RPMI8226 (cell line): ENCODE data around the gene ATIC.
"Not testable (repeated sequence)": the region's sequence is repeated elsewhere in the genome, so short reads cannot be mapped to it uniquely, and the experiment has no call there.

Experiments used
- DNase-seq: peaks from one replicate; pipeline ENCODE4 v3.0.0-alpha.2; 2015

ATIC gene

GRCh38 chr2:215316336-215316735 is 4.5 kb downstream of the ATIC start:
- DNase-seq: no peak

GRCh38 chr2:215319500-215319899 is 7.6 kb downstream of the ATIC start:
- DNase-seq: no peak

GRCh38 chr2:215320102-215320501 is 8.2 kb downstream of the ATIC start:
- DNase-seq: no peak

DNA sequence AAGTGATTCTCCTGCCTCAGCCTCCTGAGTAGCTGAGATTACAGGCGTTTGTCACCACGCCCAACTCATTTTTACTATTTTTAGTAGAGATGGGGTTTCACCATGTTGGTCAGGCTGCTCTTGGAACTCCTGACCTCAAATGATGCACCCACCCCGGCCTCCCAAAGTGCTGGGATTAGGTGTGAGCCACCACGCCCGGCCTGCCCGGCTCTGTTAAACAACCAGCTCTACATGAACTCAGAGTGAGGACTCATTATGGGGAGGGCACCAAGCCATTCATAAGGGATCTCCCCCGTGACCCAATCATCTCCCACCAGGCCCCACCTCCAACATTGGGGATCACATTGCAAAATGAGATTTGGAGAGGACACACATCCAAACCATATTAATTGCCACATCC is 8.8 kb downstream of the ATIC start:
- DNase-seq: no peak

DNA sequence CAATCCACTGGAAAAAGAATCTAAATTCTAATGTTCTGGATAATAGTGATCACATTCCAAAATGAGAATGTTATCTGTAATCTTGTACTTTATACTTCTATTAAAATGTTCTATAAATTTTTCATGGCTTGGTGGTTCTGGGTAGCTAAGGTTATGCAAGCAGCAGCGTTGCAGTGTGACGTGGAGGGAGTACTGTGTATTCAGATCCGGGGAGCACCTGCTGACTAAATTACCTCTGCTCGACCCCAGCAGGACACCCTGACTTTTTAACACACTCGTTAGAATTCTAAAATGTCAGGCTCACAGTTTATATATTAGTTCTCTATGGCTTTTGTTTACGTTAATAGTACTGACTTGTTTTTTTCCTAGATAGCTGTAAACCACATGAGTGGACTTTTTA is 13.0 kb downstream of the ATIC start:
- DNase-seq: no peak

- no peak for DNase-seq
These were observed 16.2 kb downstream of the ATIC start for GRCh38 chr2:215328066-215328465.

DNA sequence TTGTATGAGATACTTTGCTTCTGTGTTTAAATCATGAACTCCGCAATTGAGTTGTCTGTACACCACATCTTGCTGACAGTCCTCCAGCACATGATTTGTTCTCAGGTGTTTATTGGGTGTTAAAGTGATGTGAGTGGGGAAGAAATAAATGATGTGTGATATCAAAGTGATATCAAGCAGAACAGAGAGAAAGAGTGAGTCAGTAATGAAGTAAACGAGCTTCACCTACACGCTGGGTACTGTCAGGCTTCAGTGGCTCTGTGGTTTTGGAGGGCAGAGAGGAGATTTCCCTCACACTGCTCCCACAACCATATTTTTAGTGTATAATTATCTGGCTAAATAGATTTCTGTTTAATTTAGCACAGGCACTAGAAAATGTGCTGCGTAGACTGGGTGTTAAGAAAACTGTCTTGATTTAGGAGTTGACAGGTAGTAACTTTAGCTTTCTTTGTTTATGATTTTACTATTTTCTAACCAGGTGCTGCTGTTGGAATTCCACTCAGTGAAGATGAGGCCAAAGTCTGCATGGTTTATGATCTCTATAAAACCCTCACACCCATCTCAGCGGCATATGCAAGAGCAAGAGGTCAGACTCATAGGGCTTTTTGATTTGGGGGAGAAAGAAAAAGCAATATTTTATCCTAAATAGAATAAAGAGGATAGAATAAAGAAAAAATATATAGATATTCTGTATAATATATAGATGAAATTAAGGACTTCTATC is 21.2 kb downstream of the ATIC start:
- no peak for DNase-seq

DNA sequence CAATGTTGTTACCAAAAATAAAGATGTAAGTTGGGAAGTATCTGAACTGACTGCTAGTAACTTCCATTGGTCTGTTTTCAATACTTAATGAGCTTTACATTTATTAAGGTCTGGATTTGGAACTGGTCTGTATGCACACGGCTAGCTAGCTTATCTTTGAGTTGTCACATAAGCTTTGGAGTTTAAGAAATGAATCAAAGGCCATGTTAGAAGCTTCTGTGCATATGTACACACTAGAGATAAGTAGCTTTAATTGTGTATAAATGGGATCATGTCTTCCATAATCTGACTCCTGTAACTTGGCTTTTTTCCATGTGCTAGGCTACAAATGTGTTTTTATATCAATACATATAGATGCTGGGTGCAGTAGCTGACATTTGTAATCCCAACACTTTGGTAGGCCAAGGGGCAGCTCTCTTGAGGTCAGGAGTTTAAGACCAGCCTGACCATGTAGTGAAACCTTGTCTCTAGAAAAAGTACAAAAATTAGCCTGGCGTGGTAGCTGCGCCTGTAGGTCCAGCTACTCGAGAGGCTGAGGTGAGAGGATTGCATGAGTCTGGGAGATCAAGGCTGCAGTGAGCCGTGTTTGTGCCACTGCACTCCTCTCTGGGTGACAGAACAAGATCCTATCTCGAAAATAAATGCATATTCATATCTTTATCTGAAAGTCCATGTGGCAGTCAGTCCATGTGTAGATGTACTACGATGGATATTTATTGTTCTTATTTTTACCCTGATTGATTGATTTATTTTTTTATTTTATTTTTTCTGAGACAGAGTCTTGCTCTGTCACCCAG is 27.2 kb downstream of the ATIC start:
- no peak for DNase-seq

DNA sequence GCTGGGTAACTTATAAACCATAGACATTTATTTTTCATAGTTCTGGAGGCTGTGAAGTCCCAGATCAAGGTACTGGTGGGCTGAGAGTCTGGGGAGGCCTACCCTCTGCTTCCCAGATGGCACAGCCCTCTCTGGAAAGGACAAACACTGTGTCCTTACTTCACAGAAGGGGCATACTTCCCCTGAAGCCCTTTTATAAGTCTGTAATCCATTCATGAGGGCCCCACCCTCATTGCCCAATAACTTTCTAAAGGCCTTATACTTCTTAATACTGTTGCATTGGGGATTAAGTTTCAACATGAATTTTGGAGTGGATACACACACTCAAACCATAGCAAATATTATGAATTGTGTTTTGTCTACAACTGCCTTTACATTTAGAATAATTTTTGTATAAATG is 36.0 kb downstream of the ATIC start:
- DNase-seq: no peak

- DNase-seq: no peak
These were observed 40.7 kb downstream of the ATIC start for GRCh38 chr2:215352602-215353001.

GRCh38 chr2:215354771-215355695 is 43.2 kb downstream of the ATIC start:
- no peak for DNase-seq

GRCh38 chr2:215355801-215356200 is 43.9 kb downstream of the ATIC start:
- DNase-seq: no peak

- no peak for DNase-seq
These were observed 44.6 kb downstream of the ATIC start for GRCh38 chr2:215356334-215356947.

GRCh38 chr2:215356948-215357461 is 45.1 kb downstream of the ATIC start:
- no peak for DNase-seq

DNA sequence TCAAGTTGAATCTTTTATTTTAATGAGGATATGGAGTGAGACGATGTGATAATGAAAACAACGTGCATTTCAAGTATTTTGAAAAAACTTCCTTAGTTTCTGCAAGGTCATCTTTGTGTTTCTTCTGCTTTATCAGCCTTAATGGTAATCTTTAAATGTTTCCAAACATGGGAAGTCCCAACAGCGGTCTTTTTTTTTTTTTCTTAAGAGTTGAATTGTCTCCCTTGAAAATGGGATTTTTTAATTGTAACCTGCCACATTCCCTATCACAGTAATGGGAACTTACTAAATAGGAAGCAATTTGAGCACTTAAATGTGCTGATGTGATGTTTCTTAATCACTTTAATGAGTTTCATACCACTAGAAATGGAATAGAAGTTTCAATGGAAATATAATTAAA is 45.8 kb downstream of the ATIC start:
- DNase-seq: no peak

DNA sequence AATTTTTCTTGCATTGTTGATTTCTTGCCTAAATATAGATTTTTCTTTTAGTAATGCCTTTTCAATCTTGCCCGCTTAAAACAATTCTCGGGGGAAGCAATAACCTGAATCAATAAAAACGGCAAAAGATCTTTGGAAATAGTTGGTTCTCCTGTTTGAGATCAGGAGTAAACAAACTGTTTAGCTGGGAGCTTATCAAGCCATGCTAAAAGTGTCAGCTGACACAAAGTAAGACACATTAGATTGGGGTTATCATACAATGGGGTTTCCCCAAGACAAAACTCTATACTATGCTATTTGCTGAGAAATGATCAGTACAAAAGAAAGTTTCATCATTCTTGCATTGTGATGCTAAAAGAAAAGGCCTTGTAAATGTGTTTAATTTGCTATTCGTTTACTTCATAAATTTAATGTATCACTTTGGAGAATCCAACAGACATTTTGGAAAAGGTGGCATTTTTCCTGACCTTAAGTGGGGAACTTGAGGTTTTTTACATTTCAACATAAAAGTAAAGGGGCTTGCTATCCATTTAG is 46.5 kb downstream of the ATIC start:
- DNase-seq: no peak

DNA sequence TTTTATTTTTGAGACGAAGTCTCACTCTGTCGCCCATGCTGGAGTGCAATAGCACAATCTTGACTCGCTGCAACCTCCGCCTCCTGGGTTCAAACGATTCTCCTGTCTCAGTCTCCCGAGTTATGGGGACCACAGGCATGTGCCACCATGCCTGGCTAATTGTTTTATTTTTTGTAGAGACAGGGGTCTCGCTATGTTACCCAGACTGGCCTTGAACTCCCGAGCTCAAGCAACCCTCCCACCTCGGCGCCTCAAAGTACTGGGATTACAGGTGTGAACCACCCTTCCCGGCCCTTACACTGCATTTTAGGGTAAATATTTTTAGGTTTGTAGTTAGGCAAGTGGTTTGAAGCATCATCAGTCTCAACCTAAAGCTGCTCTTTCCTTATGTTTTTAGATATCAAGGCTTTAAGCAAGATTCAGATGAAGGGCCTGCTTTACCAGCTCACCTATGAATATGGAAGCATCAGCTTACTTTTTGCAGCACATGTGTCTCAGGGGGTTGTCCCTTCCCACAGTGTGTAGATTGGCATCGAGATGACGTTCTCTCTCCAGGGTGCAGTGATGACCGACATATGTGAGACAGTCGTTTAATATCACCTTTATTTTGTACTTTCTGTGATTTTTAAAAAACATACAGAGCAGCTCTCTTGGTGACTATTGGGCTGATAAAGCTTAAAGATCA is 47.2 kb downstream of the ATIC start:
- DNase-seq: no peak

GRCh38 chr2:215359576-215359922 is 47.7 kb downstream of the ATIC start:
- DNase-seq: no peak

DNA sequence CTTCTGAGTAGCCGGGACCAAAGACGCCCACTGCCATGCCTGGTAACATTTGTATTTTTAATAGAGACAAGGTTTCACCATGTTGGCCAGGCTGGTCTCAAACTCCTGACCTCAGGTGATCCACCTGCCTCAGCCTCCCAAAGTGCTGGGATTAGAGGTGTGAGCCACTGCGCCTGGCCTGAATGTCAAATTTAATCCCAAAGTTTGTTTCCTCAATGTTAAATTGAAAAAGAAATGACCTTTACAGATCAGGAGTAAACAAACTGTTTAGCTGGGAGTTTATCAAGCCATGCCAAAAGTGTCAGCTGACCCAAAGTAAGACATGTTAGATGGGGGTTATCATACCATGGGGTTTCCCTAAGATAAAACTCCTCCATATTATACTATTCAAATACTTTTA is 48.2 kb downstream of the ATIC start:
- not testable (repeated sequence) for DNase-seq

DNA sequence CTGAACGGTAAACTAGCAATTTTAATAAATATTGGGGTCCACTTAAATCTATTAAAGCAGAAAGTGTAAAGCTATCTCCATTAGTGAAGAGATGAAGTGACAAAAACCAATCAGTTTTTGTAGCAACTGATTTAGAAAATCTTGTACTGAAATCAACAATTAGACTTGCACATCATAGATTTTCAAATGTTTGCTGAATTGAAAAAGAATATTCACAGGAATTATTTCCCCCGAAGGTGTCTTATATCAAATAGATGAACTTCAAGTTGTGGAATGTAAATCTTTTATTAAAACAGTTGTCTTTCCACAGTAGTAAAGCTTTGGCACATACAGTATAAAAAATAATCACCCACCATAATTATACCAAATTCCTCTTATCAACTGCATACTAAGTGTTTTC is 48.7 kb downstream of the ATIC start:
- no peak for DNase-seq

- DNase-seq: no peak
These were observed 49.5 kb downstream of the ATIC start for GRCh38 chr2:215361211-215361875.
